Hepatocyte (in vitro differentiated cells): Measurements from ENCODE around the gene RASIP1. TPM values are rescaled to one million over a fixed set of nuclear protein-coding genes. Genes with fewer than 3 reads are reported as not detected.

Source experiments
- DNase-seq: peaks from one replicate; pipeline ENCODE4 v3.0.0-alpha.2; 2016; ENCODE audit warnings: low spot score
- H2AFZ ChIP-seq: fragments of 200-600 bp; sonication (generic); 2 replicates; pipeline ENCODE4 v1.6.0; 2016; ENCODE audit warnings: antibody characterized with exemption, mild to moderate bottlenecking
- H3K27ac ChIP-seq: fragments of 200-600 bp; sonication (generic); 2 replicates; pipeline ENCODE4 v1.5.1; 2016; ENCODE audit warnings: mild to moderate bottlenecking
- H3K27me3 ChIP-seq: fragments of 200-600 bp; sonication (generic); 2 replicates; pipeline ENCODE4 v1.6.1; 2016
- H3K36me3 ChIP-seq: fragments of 200-600 bp; sonication (generic); replicated peaks from 2 replicates; pipeline ENCODE4 v1.5.1; 2016; ENCODE audit warnings: low read depth; ENCODE audit not compliant: insufficient read depth
- H3K4me1 ChIP-seq: fragments of 200-600 bp; sonication (generic); 2 replicates; pipeline ENCODE4 v1.5.1; 2016; ENCODE audit warnings: mild to moderate bottlenecking, moderate library complexity; ENCODE audit not compliant: insufficient read depth
- H3K4me2 ChIP-seq: fragments of 200-600 bp; sonication (generic); 2 replicates; pipeline ENCODE4 v1.6.0; 2016
- H3K4me3 ChIP-seq: fragments of 200-600 bp; sonication (generic); 2 replicates; pipeline ENCODE4 v1.5.1; 2016; ENCODE audit warnings: mild to moderate bottlenecking
- H3K79me2 ChIP-seq: fragments of 200-600 bp; sonication (generic); 2 replicates; pipeline ENCODE4 v1.6.0; 2017; ENCODE audit warnings: mild to moderate bottlenecking
- H3K9me2 ChIP-seq: fragments of 200-600 bp; sonication (generic); replicated peaks from 2 replicates; pipeline ENCODE4 v1.6.0; 2017; ENCODE audit warnings: mild to moderate bottlenecking; ENCODE audit not compliant: insufficient read depth
- H3K9me3 ChIP-seq: fragments of 200-600 bp; sonication (generic); 2 replicates; pipeline ENCODE4 v1.5.1; 2016; ENCODE audit warnings: low read depth, mild to moderate bottlenecking
- H4K20me1 ChIP-seq: fragments of 200-600 bp; sonication (generic); 2 replicates; pipeline ENCODE4 v1.6.0; 2016; ENCODE audit warnings: mild to moderate bottlenecking; ENCODE audit not compliant: insufficient read depth, poor library complexity, severe bottlenecking
- CTCF ChIP-seq: fragments of 200-600 bp; sonication (generic); IDR thresholded peaks from 2 replicates; pipeline ENCODE4 v1.5.1; 2016; ENCODE audit warnings: antibody characterized with exemption, mild to moderate bottlenecking; ENCODE audit not compliant: poor library complexity
- EZH2 ChIP-seq: fragments of 200-600 bp; sonication (generic); IDR thresholded peaks from 2 replicates; pipeline ENCODE4 v1.6.1; 2016; ENCODE audit warnings: antibody characterized with exemption, mild to moderate bottlenecking, borderline replicate concordance
- EZH2phosphoT487 ChIP-seq: fragments of 200-600 bp; sonication (generic); IDR thresholded peaks from one replicate; pipeline ENCODE4 v1.6.1; 2018; ENCODE audit warnings: antibody characterized with exemption, mild to moderate bottlenecking, low read depth, moderate library complexity; ENCODE audit not compliant: unreplicated experiment, severe bottlenecking
- WGBS: methylation state at CpG from one replicate; pipeline ENCODE4 v1.1.6; 2016; ENCODE audit warnings: low lambda C conversion rate; ENCODE audit errors: missing lambda C conversion rate; 5-methylcytosine and 5-hydroxymethylcytosine counted together
- polyA plus RNA-seq: library from polyadenylated mRNA; unstranded; fragments of >200 nt; fragmentation: Nextera tagmentation; extraction: Ambion mirVana; gene quantifications from 2 replicates; pipeline ENCODE4 v1.2.1, GENCODE V29; 2016
- total RNA-seq: library from RNA; depleted of rRNA; stranded (reverse); fragments of >200 nt; gene quantifications from 2 replicates; pipeline ENCODE4 v1.2.3, GENCODE V29; 2014

RASIP1 gene
- total and polyA plus RNA-seq, 2 experiments from 2014 or later: 1.1 to 1.9 TPM

GRCh38 chr19:48731452-48731851, 9.0 kb downstream of the RASIP1 start:
- H3K27me3 ChIP-seq: no peaks in the 10 kb centered on the region

GRCh38 chr19:48728911-48729664, 11.3 kb downstream of the RASIP1 start:
- H3K4me2 ChIP-seq: no peak overlapping the region
- no peaks in the 10 kb centered on the region for H3K79me2 ChIP-seq
- no peaks in the 10 kb centered on the region for H3K9me2 ChIP-seq
- TF ChIP-seq EZH2: no peak
- TF ChIP-seq EZH2phosphoT487: no peak
- no peak for TF ChIP-seq CTCF
- H4K20me1 ChIP-seq: no peaks in the 10 kb centered on the region
- no peaks in the 10 kb centered on the region for H3K9me3 ChIP-seq
- no peak overlapping the region for H3K27ac ChIP-seq
- H3K36me3 ChIP-seq: no peaks in the 10 kb centered on the region
- no peaks in the 10 kb centered on the region for H3K4me1 ChIP-seq
- WGBS: 73% methylated on average over 61 of the region's 77 CpGs
- H2AFZ ChIP-seq: no peak overlapping the region
- no peak for DNase-seq
- H3K27me3 ChIP-seq: no peaks in the 10 kb centered on the region
- no peak overlapping the region for H3K4me3 ChIP-seq

More at GRCh38 chr19:48731452-48731851, 9.0 kb downstream of the RASIP1 start:
- H3K79me2 ChIP-seq: no peaks in the 10 kb centered on the region
- no peak for TF ChIP-seq EZH2phosphoT487
- no peak for TF ChIP-seq CTCF
- TF ChIP-seq EZH2: no peak
- H3K4me2 ChIP-seq: no peak overlapping the region
- H3K9me2 ChIP-seq: no peaks in the 10 kb centered on the region
- 92% methylated on average over 4 of the region's 4 CpGs for WGBS
- no peak overlapping the region for H3K27ac ChIP-seq
- no peaks in the 10 kb centered on the region for H3K9me3 ChIP-seq
- no peaks in the 10 kb centered on the region for H4K20me1 ChIP-seq
- no peaks in the 10 kb centered on the region for H3K36me3 ChIP-seq
- no peak for DNase-seq
- no peaks in the 10 kb centered on the region for H3K4me1 ChIP-seq
- H2AFZ ChIP-seq: no peak overlapping the region
- H3K4me3 ChIP-seq: no peak overlapping the region

GRCh38 chr19:48726556-48726955, 13.9 kb downstream of the RASIP1 start:
- Histone ChIP-seq H3K4me1 (no peaks in the 10 kb centered on the region), H4K20me1 (no peaks in the 10 kb centered on the region), H3K27ac (no peak overlapping the region), H3K27me3 (no peaks in the 10 kb centered on the region), H3K9me3 (no peaks in the 10 kb centered on the region), H2AFZ (no peak overlapping the region), H3K9me2 (no peaks in the 10 kb centered on the region), H3K79me2 (no peaks in the 10 kb centered on the region), H3K4me2 (no peak overlapping the region), H3K36me3 (no peaks in the 10 kb centered on the region), H3K4me3 (no peak overlapping the region)
- DNase-seq: no peak
- TF ChIP-seq EZH2phosphoT487: no peak
- TF ChIP-seq EZH2: no peak
- no peak for TF ChIP-seq CTCF
- 92% methylated on average over 2 of the region's 2 CpGs for WGBS
